Measurements from ENCODE around the gene GREM2.

The GREM2 gene

GRCh38 chr1:240555524-240555923 lies 56.4 kb downstream of the GREM2 start:
- DNase-seq, result no peak

- DNase-seq, result no peak
Observed at GRCh38 chr1:240553351-240553750, 58.6 kb downstream of the GREM2 start.

DNA sequence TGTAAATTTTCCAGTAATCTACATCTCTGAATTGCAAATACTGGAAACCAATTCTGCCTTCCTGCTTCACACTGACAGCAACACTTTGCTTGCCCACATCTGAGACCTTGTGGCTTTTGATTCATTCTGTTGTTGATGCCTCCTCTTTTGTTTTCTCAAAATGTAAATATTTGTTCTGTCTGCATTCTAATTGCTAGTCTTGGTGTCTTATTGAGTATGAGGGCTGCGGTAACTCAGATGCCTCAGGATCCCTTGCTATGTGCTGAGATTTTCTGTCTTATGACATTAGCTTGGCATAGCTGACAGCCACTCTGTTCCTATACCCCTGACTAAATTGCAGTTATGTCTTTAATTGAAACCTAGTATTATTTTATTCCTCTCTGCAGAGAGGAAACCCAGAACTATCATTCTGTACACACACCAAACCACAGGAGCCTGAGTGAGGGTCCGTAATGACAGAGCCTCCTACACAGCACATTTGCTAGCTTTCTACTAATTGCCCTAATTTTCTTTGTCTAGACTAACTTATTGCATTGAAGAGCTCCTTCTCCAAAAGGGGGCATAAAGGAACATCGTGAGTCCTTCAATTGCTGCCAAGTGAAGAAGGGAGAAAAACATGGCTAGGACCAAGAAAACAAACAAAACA lies 72.1 kb downstream of the GREM2 start:
- DNase-seq, result no peak

GRCh38 chr1:240538776-240539430 lies 73.1 kb downstream of the GREM2 start:
- no peak for DNase-seq

- no peak for DNase-seq
Observed at GRCh38 chr1:240533154-240533780, 78.7 kb downstream of the GREM2 start.

GRCh38 chr1:240528591-240528990 lies 83.4 kb downstream of the GREM2 start:
- no peak for DNase-seq

DNA sequence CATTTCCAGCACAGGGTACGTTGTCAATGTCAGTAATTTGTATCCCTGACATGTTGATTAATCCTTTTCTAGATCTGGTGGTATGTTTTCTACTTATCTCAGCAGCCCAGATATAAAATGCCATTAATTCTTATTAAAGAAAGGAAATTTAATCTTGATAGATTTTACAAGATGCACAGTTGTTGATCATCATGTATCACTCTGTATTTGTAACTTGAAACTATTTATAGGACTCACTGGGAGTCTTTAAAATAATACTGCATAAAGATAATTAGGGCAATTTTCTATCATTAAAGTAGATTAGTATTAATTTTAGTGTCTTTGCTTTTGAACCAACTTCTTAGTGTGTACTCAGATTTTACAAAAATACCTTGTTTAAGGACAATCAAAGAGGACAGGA lies 84.9 kb downstream of the GREM2 start:
- DNase-seq, result no peak

GRCh38 chr1:240526312-240526711 lies 85.6 kb downstream of the GREM2 start:
- no peak for DNase-seq

GRCh38 chr1:240524356-240525069 lies 87.4 kb downstream of the GREM2 start:
- DNase-seq, result no peak

DNA sequence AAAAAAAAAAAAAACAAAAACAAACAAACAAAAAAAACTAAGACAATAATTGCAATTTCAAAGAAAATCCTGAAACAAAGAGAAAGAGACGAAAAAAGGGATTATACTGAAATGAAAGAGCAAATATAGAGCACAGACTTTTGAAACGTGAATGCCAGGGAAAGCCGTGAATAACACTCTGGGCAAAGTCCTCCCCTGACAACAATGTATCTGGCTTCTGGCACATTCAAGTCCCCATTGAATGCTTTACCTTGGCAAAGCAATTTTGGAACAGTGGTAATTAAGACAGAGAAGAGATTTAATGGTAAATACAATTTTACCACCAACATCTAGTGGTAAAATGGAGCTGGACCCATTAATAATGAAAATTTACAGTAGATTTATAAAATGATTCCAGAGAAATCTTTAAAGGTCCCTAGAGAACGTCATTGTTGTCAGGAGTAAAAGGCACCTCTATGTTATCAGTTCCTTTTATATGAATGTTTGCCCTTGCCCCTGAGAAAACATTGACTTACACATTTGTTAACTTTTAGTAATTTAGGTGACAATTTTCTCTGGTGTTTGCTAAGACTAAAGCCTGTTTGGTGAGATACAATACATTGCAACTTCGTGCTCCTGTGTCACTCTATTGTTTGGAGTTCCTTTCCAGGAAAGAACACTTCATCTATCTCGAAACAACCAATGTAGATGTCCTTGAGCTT lies 89.7 kb downstream of the GREM2 start:
- DNase-seq, result no peak

DNA sequence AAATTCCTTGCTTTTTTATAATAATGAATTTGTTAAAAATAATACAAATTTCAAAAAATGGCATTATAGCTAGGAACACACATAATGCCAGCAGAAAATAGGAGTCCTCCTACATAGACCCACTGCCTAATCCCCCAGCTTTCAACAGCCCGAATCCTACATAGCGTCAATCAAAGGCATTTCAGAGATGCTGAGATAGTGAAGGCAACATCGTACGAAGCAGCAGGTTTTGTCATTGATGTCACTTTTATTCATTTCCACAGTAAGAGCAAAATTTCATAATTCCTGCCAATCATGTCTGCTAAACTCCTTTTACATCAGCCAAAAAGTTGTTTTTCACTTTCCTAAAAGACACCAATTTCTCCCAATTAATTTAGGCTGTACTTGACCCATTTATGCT lies 94.1 kb downstream of the GREM2 start:
- DNase-seq, result no peak

- no peak for DNase-seq
Observed at GRCh38 chr1:240516069-240516468, 95.9 kb downstream of the GREM2 start.

DNA sequence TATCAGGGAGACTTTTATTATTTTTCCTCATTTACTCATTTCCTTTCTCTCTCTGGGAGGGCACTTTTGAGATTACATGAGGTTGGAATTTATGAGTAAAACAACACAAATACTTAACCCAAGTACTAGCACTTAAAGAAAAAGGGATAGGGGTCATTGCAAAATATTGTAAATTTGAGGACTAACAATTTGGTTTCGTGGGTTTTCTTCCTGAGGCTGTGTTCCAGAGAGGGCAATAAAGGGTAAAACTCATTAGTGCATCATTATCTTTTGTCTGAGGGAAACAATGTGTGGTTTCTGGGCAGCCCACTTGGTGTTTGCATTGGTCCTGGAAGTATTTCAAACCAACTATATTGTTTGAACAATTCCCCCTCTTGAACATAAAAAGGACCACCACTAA lies 96.5 kb downstream of the GREM2 start:
- no peak for DNase-seq

DNA sequence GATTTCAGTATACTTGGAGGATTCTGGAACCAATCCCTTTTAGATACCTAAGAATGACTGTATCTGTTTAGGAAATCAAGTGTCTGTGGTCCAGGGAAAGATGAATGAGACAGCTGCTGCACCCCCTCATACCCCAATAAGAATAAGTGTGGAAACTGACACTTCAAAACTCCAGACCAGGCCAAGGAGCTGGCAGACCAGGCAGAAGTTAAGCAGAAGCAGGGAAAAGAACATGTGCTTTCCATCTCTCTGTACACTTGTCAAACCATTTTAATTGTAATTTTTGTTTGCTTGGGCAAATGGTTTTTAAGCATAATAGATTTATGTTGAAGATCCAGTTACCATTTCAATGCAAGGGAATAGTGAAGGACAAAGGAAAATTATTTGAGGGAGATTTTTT lies 100.2 kb downstream of the GREM2 start:
- DNase-seq, result no peak

- DNase-seq, result no peak
Observed at GRCh38 chr1:240508950-240509349, 103.0 kb downstream of the GREM2 start.

GRCh38 chr1:240508201-240508600 lies 103.8 kb downstream of the GREM2 start:
- DNase-seq, result no peak

- no peak for DNase-seq
Observed at GRCh38 chr1:240506176-240506575, 105.8 kb downstream of the GREM2 start.

- DNase-seq, result no peak
Observed at GRCh38 chr1:240503558-240503957, 108.4 kb downstream of the GREM2 start.

DNA sequence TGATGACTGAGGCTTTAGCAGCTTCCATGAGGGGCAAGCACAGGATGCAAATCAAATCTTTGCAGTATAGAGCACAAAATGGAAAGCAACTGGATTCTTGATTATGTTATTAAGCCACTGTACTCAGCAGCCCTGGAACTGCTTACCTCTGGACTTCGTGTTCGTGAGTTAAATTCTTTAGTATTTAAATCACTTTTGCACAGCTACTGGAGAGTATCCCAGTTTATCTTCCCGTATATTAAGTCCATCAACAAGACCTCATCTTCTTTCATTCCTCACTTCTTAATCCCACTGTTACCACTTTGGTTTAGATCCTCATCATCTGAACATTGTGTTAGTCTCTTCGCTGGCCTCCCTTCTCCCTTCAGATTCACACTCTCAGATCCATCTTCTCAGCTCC lies 108.9 kb downstream of the GREM2 start:
- no peak for DNase-seq

- no peak for DNase-seq
Observed at GRCh38 chr1:240501115-240501514, 110.8 kb downstream of the GREM2 start.

- no peak for DNase-seq
Observed at GRCh38 chr1:240500647-240501046, 111.3 kb downstream of the GREM2 start.

DNA sequence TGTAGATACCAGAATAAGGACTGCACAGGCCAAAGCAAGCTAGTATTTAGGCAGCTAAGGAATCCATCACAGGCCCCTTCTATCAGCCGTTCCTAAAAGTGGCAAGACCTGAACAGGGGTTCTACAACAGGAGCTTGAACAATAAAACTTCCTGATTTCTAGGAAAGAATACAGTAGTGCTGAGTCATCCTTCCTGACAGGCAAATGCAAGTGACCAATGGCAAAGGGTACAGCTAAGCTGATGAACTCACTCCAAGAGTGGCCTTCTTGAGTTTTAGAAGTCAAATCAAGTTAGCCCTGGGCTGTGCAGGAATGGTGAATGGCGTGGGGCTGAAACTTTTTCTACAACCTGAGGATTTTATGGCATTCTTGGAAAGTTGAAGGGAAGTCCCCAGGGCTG lies 112.9 kb downstream of the GREM2 start:
- no peak for DNase-seq

DNA sequence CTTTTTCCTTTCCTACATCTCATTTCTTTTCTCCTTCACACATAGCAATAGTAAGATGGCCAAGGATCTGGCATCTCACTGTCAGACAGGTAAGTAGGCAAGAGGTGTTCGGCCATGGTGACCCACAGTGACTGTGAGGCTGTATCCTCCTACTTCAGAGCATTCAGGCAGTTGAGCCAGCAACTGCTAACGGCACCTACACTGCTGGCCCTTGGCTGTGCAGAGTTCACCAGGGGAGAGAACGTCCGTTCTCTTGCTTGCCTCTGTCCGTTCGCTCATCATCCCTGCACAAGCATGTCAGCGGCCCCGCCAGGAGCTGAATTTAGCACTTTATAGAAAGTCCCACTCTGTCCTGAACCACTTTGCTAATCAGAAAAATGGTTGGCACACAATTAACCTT lies 113.6 kb downstream of the GREM2 start:
- DNase-seq, result no peak
